Neural cell (in vitro differentiated cells): ENCODE results near the gene ZNF230. TPM values are rescaled to one million over a fixed set of nuclear protein-coding genes. Genes with fewer than 3 reads are reported as not detected.

Experiments
- H2AFZ ChIP-seq: fragments of 200-600, 300-800 bp; sonication (generic), shearing (Covaris generic); 2 replicates; pipeline ENCODE4 v1.6.0; 2014; ENCODE audit warnings: low read depth, mild to moderate bottlenecking, antibody characterized with exemption, low read length, moderate library complexity
- H3F3A ChIP-seq: fragments of 200-600 bp; shearing (Covaris generic); 2 replicates; pipeline ENCODE4 v1.6.1; 2016; ENCODE audit warnings: mild to moderate bottlenecking, moderate library complexity, mixed read lengths, antibody characterized with exemption, low read length; ENCODE audit not compliant: insufficient read depth, poor library complexity, severe bottlenecking
- H3K27ac ChIP-seq: fragments of 200-600, 300-800 bp; sonication (generic), shearing (Covaris generic); 2 replicates; pipeline ENCODE4 v1.5.1; 2014; ENCODE audit warnings: mild to moderate bottlenecking, low read length, moderate library complexity
- H3K27me3 ChIP-seq: fragments of 300-800, 200-600 bp; sonication (generic), shearing (Covaris generic); 2 replicates; pipeline ENCODE4 v1.6.0; 2014; ENCODE audit warnings: mild to moderate bottlenecking, low read depth, low read length, moderate library complexity; ENCODE audit not compliant: insufficient read depth
- H3K36me3 ChIP-seq: fragments of 300-800, 200-600 bp; sonication (generic), shearing (Covaris generic); 2 replicates; pipeline ENCODE4 v1.5.1; 2014; ENCODE audit warnings: mild to moderate bottlenecking, antibody characterized with exemption, low read length, moderate library complexity; ENCODE audit not compliant: insufficient read depth
- H3K4me2 ChIP-seq: fragments of 300-800, 200-600 bp; sonication (generic), shearing (Covaris generic); 2 replicates; pipeline ENCODE4 v1.6.0; 2014; ENCODE audit warnings: mild to moderate bottlenecking, low read length
- H3K4me3 ChIP-seq: fragments of 300-800, 200-600 bp; sonication (generic), shearing (Covaris generic); 2 replicates; pipeline ENCODE4 v1.5.1; 2014; ENCODE audit warnings: mild to moderate bottlenecking, low read length, moderate library complexity
- H3K79me2 ChIP-seq: fragments of 200-600 bp; shearing (Covaris generic); replicated peaks from 2 replicates; pipeline ENCODE4 v1.6.0; 2014; ENCODE audit warnings: mild to moderate bottlenecking, low read length, moderate library complexity; ENCODE audit not compliant: insufficient read depth
- H3K9ac ChIP-seq: fragments of 300-800, 200-600 bp; sonication (generic), shearing (Covaris generic); 2 replicates; pipeline ENCODE4 v1.6.1; 2016; ENCODE audit warnings: mild to moderate bottlenecking, low read length, mixed read lengths
- H3K9me2 ChIP-seq: fragments of 200-600 bp; shearing (Covaris generic); 2 replicates; pipeline ENCODE4 v1.6.1; 2016; ENCODE audit warnings: mild to moderate bottlenecking, low read length, mixed read lengths; ENCODE audit not compliant: insufficient read depth
- H3K9me3 ChIP-seq: fragments of 200-600, 300-800 bp; sonication (generic), shearing (Covaris generic); 2 replicates; pipeline ENCODE4 v1.6.1; 2016; ENCODE audit warnings: mild to moderate bottlenecking, mixed run types, low read length, moderate library complexity, mixed read lengths
- H4K20me1 ChIP-seq: fragments of 200-600 bp; shearing (Covaris generic); 2 replicates; pipeline ENCODE4 v1.6.1; 2016; ENCODE audit warnings: mild to moderate bottlenecking, mixed run types; ENCODE audit not compliant: insufficient read depth
- CTCF ChIP-seq: fragments of 450-650 bp; IDR thresholded peaks from 2 replicates; pipeline ENCODE4 v1.5.1; 2014; ENCODE audit warnings: antibody characterized with exemption, mild to moderate bottlenecking, moderate library complexity; ENCODE audit not compliant: poor library complexity, severe bottlenecking
- EP300 ChIP-seq: fragments of 450-650 bp; conservative IDR thresholded peaks from 2 replicates; pipeline ENCODE4 v1.6.1; 2014; ENCODE audit warnings: antibody characterized with exemption, mild to moderate bottlenecking, moderate library complexity; ENCODE audit not compliant: poor library complexity, severe bottlenecking
- EZH2 ChIP-seq: fragments of 200-600, 300-800 bp; shearing (Covaris generic), sonication (generic); IDR thresholded peaks from 2 replicates; pipeline ENCODE4 v1.6.1; 2014; ENCODE audit warnings: antibody characterized with exemption, low read length, borderline replicate concordance, mild to moderate bottlenecking; ENCODE audit not compliant: insufficient read depth, poor library complexity, severe bottlenecking
- MXI1 ChIP-seq: fragments of 450-650 bp; conservative IDR thresholded peaks from 2 replicates; pipeline ENCODE4 v1.6.1; 2014; ENCODE audit warnings: antibody characterized with exemption, mild to moderate bottlenecking; ENCODE audit not compliant: poor library complexity, severe bottlenecking
- POLR2AphosphoS5 ChIP-seq: IDR thresholded peaks from 2 replicates; pipeline ENCODE4 v1.6.1; 2012
- RAD21 ChIP-seq: fragments of 450-650 bp; conservative IDR thresholded peaks from 2 replicates; pipeline ENCODE4 v1.6.1; 2014; ENCODE audit warnings: antibody characterized with exemption, mild to moderate bottlenecking, moderate library complexity
- REST ChIP-seq: IDR thresholded peaks from 2 replicates; pipeline ENCODE4 v1.6.1; 2012; ENCODE audit warnings: borderline replicate concordance
- SMC3 ChIP-seq: fragments of 450-650 bp; conservative IDR thresholded peaks from 2 replicates; pipeline ENCODE4 v1.6.1; 2014; ENCODE audit warnings: antibody characterized with exemption, mild to moderate bottlenecking, moderate library complexity; ENCODE audit not compliant: poor library complexity
- TAF1 ChIP-seq: IDR thresholded peaks from 2 replicates; pipeline ENCODE4 v1.6.1; 2012; ENCODE audit warnings: low read depth
- polyA plus RNA-seq: library from polyadenylated mRNA; depleted of rRNA; stranded (reverse); fragments of >200 nt; gene quantifications from 2 replicates; pipeline ENCODE4 v1.2.3, GENCODE V29; 2014

ZNF230 gene
- polyA plus RNA-seq, 1 donor from 2014 or later, result 6.7 TPM

- TF ChIP-seq POLR2AphosphoS5, result no peak
- TF ChIP-seq EZH2, result no peak
- TF ChIP-seq REST, result no peak
- no peak for TF ChIP-seq EP300
- TF ChIP-seq RAD21, result no peak
- no peak for TF ChIP-seq SMC3
- no peak for TF ChIP-seq CTCF
- TF ChIP-seq TAF1, result no peak
- TF ChIP-seq MXI1, result no peak
- Histone ChIP-seq H3K9me3 (peaks cover 3% of the 10 kb centered on the region), H3K4me2 (peak overlapping the region; percentile 87), H3K4me3 (peak overlapping the region; percentile 75), H4K20me1 (no peaks in the 10 kb centered on the region), H3K36me3 (no peaks in the 10 kb centered on the region), H2AFZ (peak overlapping the region; percentile 58), H3K27ac (no peak overlapping the region), H3K9ac (peak overlapping the region; percentile 53), H3K9me2 (no peaks in the 10 kb centered on the region), H3K79me2 (peaks cover 12% of the 10 kb centered on the region), H3K27me3 (no peaks in the 10 kb centered on the region), H3F3A (no peaks in the 10 kb centered on the region)
These were observed 18.1 kb upstream of the ZNF230 start for GRCh38 chr19:43984687-43985000.

GRCh38 chr19:43997631-43998290 is 5.0 kb upstream of the ZNF230 start:
- no peaks in the 10 kb centered on the region for H3K9me3 ChIP-seq
- no peak overlapping the region for H3K4me3 ChIP-seq
- no peaks in the 10 kb centered on the region for H4K20me1 ChIP-seq
- H3K36me3 ChIP-seq, result peaks cover 9% of the 10 kb centered on the region
- no peaks in the 10 kb centered on the region for H3K27me3 ChIP-seq
- no peak overlapping the region for H3K27ac ChIP-seq
- no peak overlapping the region for H3K4me2 ChIP-seq
- H2AFZ ChIP-seq, result no peak overlapping the region
- no peaks in the 10 kb centered on the region for H3K79me2 ChIP-seq
- H3F3A ChIP-seq, result no peaks in the 10 kb centered on the region
- no peak for TF ChIP-seq EP300
- no peak for TF ChIP-seq RAD21
- no peaks in the 10 kb centered on the region for H3K9me2 ChIP-seq
- no peak overlapping the region for H3K9ac ChIP-seq
